Caco-2 (cell line): ENCODE measurements around the gene KLHL42. TPM values are rescaled to one million over a fixed set of nuclear protein-coding genes. Genes with fewer than 3 reads are reported as not detected.

ENCODE experiments used
- BruUV-seq: library from RNA; stranded (reverse); fragments of 400-500 nt; replicated peaks from 2 replicates; lab custom pipeline; 2021; lab: Mats Ljungman, UMichigan
- CTCF ChIA-PET: fragments of 300-600 bp; sonication (Branson Sonifier 250); formaldehyde crosslinking; loops from one replicate; lab custom pipeline; 2022; ENCODE audit warnings: antibody characterized with exemption; lab: Charles Lee
- POLR2A ChIA-PET: fragments of 300-600 bp; sonication (Branson Sonifier 250); formaldehyde crosslinking; loops from one replicate; lab custom pipeline; 2022; ENCODE audit warnings: antibody characterized with exemption; lab: Charles Lee
- DNase-seq, 2 experiments: peaks; one replicate each; pipeline versions ENCODE4 v3.0.0 to v3.0.0-alpha.2; 2020 to 2022
- H3K27me3 ChIP-seq: replicated peaks from 2 replicates; pipeline ENCODE4 v1.6.0; 2011; ENCODE audit warnings: low read length; ENCODE audit not compliant: control insufficient read depth, insufficient read depth
- H3K36me3 ChIP-seq: 2 replicates; pipeline ENCODE4 v1.5.1; 2011; ENCODE audit warnings: low read length; ENCODE audit not compliant: control insufficient read depth, insufficient read depth
- H3K4me1 ChIP-seq: fragments of 250-450 bp; sonication (Bioruptor Pico); 2 replicates; pipeline ENCODE4 v1.5.1; 2020; ENCODE audit warnings: mild to moderate bottlenecking
- H3K4me3 ChIP-seq: 2 replicates; pipeline ENCODE4 v1.5.1; 2011; ENCODE audit warnings: low read depth, mild to moderate bottlenecking, control low read depth, low read length
- H3K9me3 ChIP-seq: fragments of 250-450 bp; sonication (Bioruptor Pico); 2 replicates; pipeline ENCODE4 v1.5.1; 2020; ENCODE audit warnings: mild to moderate bottlenecking, moderate library complexity
- H3K27ac Mint-ChIP-seq: one replicate; pipeline ENCODE4 v1.8.0; 2022; ENCODE audit warnings: mixed read lengths; ENCODE audit not compliant: unreplicated experiment
- H3K27me3 Mint-ChIP-seq: one replicate; pipeline ENCODE4 v1.8.0; 2022; ENCODE audit warnings: mixed read lengths; ENCODE audit not compliant: insufficient read depth, unreplicated experiment
- H3K36me3 Mint-ChIP-seq: one replicate; pipeline ENCODE4 v1.8.0; 2022; ENCODE audit warnings: mild to moderate bottlenecking, mixed read lengths; ENCODE audit not compliant: insufficient read depth, unreplicated experiment
- H3K4me1 Mint-ChIP-seq: one replicate; pipeline ENCODE4 v1.8.0; 2022; ENCODE audit warnings: low read depth, mixed read lengths; ENCODE audit not compliant: unreplicated experiment
- H3K4me3 Mint-ChIP-seq: one replicate; pipeline ENCODE4 v1.8.0; 2022; ENCODE audit warnings: mild to moderate bottlenecking, moderate library complexity, mixed read lengths; ENCODE audit not compliant: unreplicated experiment
- H3K9me3 Mint-ChIP-seq: one replicate; pipeline ENCODE4 v1.8.0; 2022; ENCODE audit warnings: mixed read lengths; ENCODE audit not compliant: unreplicated experiment
- intact Hi-C: fragments of 100-400 bp; cut with micrococcal nuclease; formaldehyde crosslinking; loops from one replicate; pipeline ENCODE4 v1.10.0; 2022; ENCODE audit not compliant: unreplicated experiment
- total RNA-seq: library from RNA; stranded (reverse); gene quantifications from 2 replicates; pipeline ENCODE4 v1.2.3, GENCODE V29; 2022
- TF ChIP-seq, protein P1 (sequence below), 2 experiments: fragments of 200-600 bp in 1 of 2; IDR thresholded peaks; 1 replicate in 1 of 2; 2 replicates in 1 of 2; pipeline versions ENCODE4 v1.5.1 to v1.8.0; 2011 to 2022; ENCODE audit warnings: antibody characterized with exemption in 1 of 2, control low read depth in 1 of 2, inconsistent platforms in 1 of 2, low read depth in 1 of 2, low read length in 1 of 2, mild to moderate bottlenecking in 1 of 2, moderate library complexity in 1 of 2; ENCODE audit not compliant: insufficient read depth in 1 of 2, severe bottlenecking in 1 of 2, unreplicated experiment in 1 of 2

The KLHL42 gene
- total RNA-seq, 1 experiment from 2014 or later, result 36.5 TPM

DNA sequence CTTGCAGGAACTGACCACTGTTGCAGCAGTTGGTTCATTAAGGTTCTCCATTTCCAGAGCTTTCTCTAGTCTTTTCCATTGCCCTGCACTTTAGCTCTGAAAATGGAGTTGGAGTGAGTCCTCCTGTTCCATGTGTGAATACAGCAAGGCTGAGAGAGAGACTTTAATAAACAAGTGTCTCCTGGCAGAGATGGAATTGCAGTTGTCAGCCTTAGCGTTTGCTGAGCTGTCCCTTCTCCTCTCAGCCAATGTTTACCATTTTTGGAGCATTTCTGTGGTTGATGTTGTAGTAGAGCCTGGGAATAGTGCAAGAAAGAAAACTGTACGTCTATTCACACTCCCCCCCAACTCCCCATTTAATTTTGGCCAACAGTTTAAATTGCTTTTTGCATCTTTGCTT is 7.5 kb downstream of the KLHL42 start:
- CTCF ChIA-PET, result interaction anchor here (1.0 kb wide), 1 partner anchor 10 kb away, joined by 3 read pairs; no protein-coding TSS in a partner anchor
- no peaks in the 10 kb centered on the region for H3K4me1 ChIP-seq
- DNase-seq, result no peak
- POLR2A ChIA-PET, result no interaction called here
- H3K9me3 ChIP-seq, result no peaks in the 10 kb centered on the region
- no peaks in the 10 kb centered on the region for H3K27me3 Mint-ChIP-seq
- H3K4me3 ChIP-seq, result no peak overlapping the region
- BruUV-seq, result no TSS peak
- H3K4me1 Mint-ChIP-seq, result peaks cover 3% of the 10 kb centered on the region
- no peak overlapping the region for H3K4me3 Mint-ChIP-seq
- H3K36me3 ChIP-seq, result no peaks in the 10 kb centered on the region
- H3K36me3 Mint-ChIP-seq, result peaks cover 48% of the 10 kb centered on the region
- intact Hi-C loops, result no loop called here
- H3K9me3 Mint-ChIP-seq, result no peaks in the 10 kb centered on the region
- H3K27me3 ChIP-seq, result no peaks in the 10 kb centered on the region
- TF ChIP-seq, protein P1, sequence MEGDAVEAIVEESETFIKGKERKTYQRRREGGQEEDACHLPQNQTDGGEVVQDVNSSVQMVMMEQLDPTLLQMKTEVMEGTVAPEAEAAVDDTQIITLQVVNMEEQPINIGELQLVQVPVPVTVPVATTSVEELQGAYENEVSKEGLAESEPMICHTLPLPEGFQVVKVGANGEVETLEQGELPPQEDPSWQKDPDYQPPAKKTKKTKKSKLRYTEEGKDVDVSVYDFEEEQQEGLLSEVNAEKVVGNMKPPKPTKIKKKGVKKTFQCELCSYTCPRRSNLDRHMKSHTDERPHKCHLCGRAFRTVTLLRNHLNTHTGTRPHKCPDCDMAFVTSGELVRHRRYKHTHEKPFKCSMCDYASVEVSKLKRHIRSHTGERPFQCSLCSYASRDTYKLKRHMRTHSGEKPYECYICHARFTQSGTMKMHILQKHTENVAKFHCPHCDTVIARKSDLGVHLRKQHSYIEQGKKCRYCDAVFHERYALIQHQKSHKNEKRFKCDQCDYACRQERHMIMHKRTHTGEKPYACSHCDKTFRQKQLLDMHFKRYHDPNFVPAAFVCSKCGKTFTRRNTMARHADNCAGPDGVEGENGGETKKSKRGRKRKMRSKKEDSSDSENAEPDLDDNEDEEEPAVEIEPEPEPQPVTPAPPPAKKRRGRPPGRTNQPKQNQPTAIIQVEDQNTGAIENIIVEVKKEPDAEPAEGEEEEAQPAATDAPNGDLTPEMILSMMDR (IDR thresholded peaks at IDR 0.05; ENCODE audit: insufficient read depth in 1 of 2, low read depth in 1 of 2, low read length in 1 of 2, severe bottlenecking in 1 of 2, unreplicated experiment in 1 of 2), result no peak
- H3K27ac Mint-ChIP-seq, result no peak overlapping the region

DNA sequence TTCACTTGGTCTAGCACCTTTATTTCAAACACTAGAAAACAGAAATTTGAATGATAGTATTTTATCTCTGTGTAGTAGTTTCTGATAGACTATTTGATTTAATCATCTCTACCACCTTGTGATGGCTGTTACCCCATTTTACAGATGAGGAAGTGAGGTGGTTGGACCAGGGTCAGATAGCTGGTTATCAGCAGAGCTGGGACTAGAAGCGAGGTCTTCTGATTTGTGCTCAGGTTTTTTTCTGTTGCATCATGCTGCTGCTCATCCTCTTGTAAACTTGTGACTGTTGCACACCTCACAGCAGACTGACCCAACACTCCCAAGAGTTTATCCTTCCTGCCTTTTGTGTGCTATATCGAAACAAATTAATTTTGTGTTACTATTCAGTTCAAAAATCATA is 10.1 kb downstream of the KLHL42 start:
- intact Hi-C loops, result loop anchor here (5.0 kb wide), 1 partner anchor 528 kb away; no protein-coding TSS in a partner anchor
- DNase-seq, result no peak
- Histone ChIP-seq H3K27me3 (no peaks in the 10 kb centered on the region), H3K4me1 (no peaks in the 10 kb centered on the region), H3K9me3 (no peaks in the 10 kb centered on the region), H3K4me3 (no peak overlapping the region), H3K36me3 (no peaks in the 10 kb centered on the region)
- H3K4me1 Mint-ChIP-seq, result no peaks in the 10 kb centered on the region
- ChIA-PET POLR2A (no interaction called here), CTCF (no interaction called here)
- BruUV-seq, result no TSS peak
- TF ChIP-seq, protein P1 (IDR thresholded peaks at IDR 0.05; ENCODE audit: insufficient read depth in 1 of 2, low read depth in 1 of 2, low read length in 1 of 2, severe bottlenecking in 1 of 2, unreplicated experiment in 1 of 2), result no peak
- no peak overlapping the region for H3K4me3 Mint-ChIP-seq
- peaks cover 48% of the 10 kb centered on the region for H3K36me3 Mint-ChIP-seq
- no peak overlapping the region for H3K27ac Mint-ChIP-seq
- H3K9me3 Mint-ChIP-seq, result no peaks in the 10 kb centered on the region
- no peaks in the 10 kb centered on the region for H3K27me3 Mint-ChIP-seq

DNA sequence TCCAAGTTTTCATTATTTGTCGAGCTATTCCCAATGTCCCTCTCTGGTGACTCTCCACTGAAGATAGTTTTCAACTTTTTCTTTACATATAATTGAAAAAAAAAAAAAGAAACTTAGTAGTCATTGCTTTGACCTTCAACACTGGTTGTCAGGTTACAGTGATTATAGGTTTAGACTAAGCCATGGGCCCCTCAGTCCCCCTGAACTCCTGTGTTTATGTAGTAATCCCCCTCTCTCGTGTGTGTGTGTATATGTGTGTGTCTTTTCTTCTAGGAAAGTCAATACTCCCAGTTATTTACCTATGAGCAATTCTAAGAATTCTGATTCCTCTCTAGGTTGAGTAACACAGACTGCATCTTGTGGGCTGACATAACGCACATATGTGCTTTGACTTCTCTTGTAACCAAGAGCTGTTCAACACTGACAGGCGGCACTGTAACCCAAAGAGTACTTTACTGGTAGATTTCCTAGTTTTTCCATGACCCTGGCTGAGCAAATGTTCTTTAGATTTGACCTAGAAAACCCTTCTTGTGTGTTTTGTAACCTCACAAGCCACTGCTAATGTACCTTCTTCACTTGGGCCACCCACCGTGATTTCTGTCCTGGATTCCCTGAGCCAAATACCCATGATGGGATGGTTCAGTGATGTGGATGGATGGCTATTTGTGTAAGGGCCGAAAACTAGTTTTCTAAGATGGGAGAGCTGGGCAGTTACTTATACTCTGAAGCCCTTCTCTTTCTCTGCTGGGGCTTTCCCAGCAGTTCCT is 15.0 kb downstream of the KLHL42 start:
- TF ChIP-seq, protein P1 (IDR thresholded peaks at IDR 0.05; ENCODE audit: insufficient read depth in 1 of 2, low read depth in 1 of 2, low read length in 1 of 2, severe bottlenecking in 1 of 2, unreplicated experiment in 1 of 2), result no peak
- Histone ChIP-seq H3K4me3 (no peak overlapping the region), H3K4me1 (no peaks in the 10 kb centered on the region), H3K36me3 (peaks cover 4% of the 10 kb centered on the region), H3K27me3 (no peaks in the 10 kb centered on the region), H3K9me3 (no peaks in the 10 kb centered on the region)
- no TSS peak for BruUV-seq
- Mint-ChIP-seq H3K4me1 (no peaks in the 10 kb centered on the region), H3K27me3 (no peaks in the 10 kb centered on the region), H3K4me3 (no peak overlapping the region), H3K27ac (no peak overlapping the region), H3K9me3 (no peaks in the 10 kb centered on the region), H3K36me3 (peaks cover 67% of the 10 kb centered on the region)
- intact Hi-C loops, result loop anchor here (5.0 kb wide), 1 partner anchor 533 kb away; no protein-coding TSS in a partner anchor
- ChIA-PET POLR2A (interaction anchor here (0.6 kb wide), 1 partner anchor 160 kb away, joined by 3 read pairs; no protein-coding TSS in a partner anchor), CTCF (interaction anchor here (1.0 kb wide), 1 partner anchor 146 kb away, joined by 3 read pairs; no protein-coding TSS in a partner anchor)
- DNase-seq, result no peak
